Neural cell (in vitro differentiated cells): ENCODE results near the gene CPO. TPM values are rescaled to one million over a fixed set of nuclear protein-coding genes. Genes with fewer than 3 reads are reported as not detected.

Experiments
- H2AFZ ChIP-seq: fragments of 200-600, 300-800 bp; sonication (generic), shearing (Covaris generic); 2 replicates; pipeline ENCODE4 v1.6.0; 2014; ENCODE audit warnings: low read depth, mild to moderate bottlenecking, antibody characterized with exemption, low read length, moderate library complexity
- H3F3A ChIP-seq: fragments of 200-600 bp; shearing (Covaris generic); 2 replicates; pipeline ENCODE4 v1.6.1; 2016; ENCODE audit warnings: mild to moderate bottlenecking, moderate library complexity, mixed read lengths, antibody characterized with exemption, low read length; ENCODE audit not compliant: insufficient read depth, poor library complexity, severe bottlenecking
- H3K27ac ChIP-seq: fragments of 200-600, 300-800 bp; sonication (generic), shearing (Covaris generic); 2 replicates; pipeline ENCODE4 v1.5.1; 2014; ENCODE audit warnings: mild to moderate bottlenecking, low read length, moderate library complexity
- H3K27me3 ChIP-seq: fragments of 300-800, 200-600 bp; sonication (generic), shearing (Covaris generic); 2 replicates; pipeline ENCODE4 v1.6.0; 2014; ENCODE audit warnings: mild to moderate bottlenecking, low read depth, low read length, moderate library complexity; ENCODE audit not compliant: insufficient read depth
- H3K36me3 ChIP-seq: fragments of 300-800, 200-600 bp; sonication (generic), shearing (Covaris generic); 2 replicates; pipeline ENCODE4 v1.5.1; 2014; ENCODE audit warnings: mild to moderate bottlenecking, antibody characterized with exemption, low read length, moderate library complexity; ENCODE audit not compliant: insufficient read depth
- H3K4me2 ChIP-seq: fragments of 300-800, 200-600 bp; sonication (generic), shearing (Covaris generic); 2 replicates; pipeline ENCODE4 v1.6.0; 2014; ENCODE audit warnings: mild to moderate bottlenecking, low read length
- H3K4me3 ChIP-seq: fragments of 300-800, 200-600 bp; sonication (generic), shearing (Covaris generic); 2 replicates; pipeline ENCODE4 v1.5.1; 2014; ENCODE audit warnings: mild to moderate bottlenecking, low read length, moderate library complexity
- H3K79me2 ChIP-seq: fragments of 200-600 bp; shearing (Covaris generic); replicated peaks from 2 replicates; pipeline ENCODE4 v1.6.0; 2014; ENCODE audit warnings: mild to moderate bottlenecking, low read length, moderate library complexity; ENCODE audit not compliant: insufficient read depth
- H3K9ac ChIP-seq: fragments of 300-800, 200-600 bp; sonication (generic), shearing (Covaris generic); 2 replicates; pipeline ENCODE4 v1.6.1; 2016; ENCODE audit warnings: mild to moderate bottlenecking, low read length, mixed read lengths
- H3K9me2 ChIP-seq: fragments of 200-600 bp; shearing (Covaris generic); 2 replicates; pipeline ENCODE4 v1.6.1; 2016; ENCODE audit warnings: mild to moderate bottlenecking, low read length, mixed read lengths; ENCODE audit not compliant: insufficient read depth
- H3K9me3 ChIP-seq: fragments of 200-600, 300-800 bp; sonication (generic), shearing (Covaris generic); 2 replicates; pipeline ENCODE4 v1.6.1; 2016; ENCODE audit warnings: mild to moderate bottlenecking, mixed run types, low read length, moderate library complexity, mixed read lengths
- H4K20me1 ChIP-seq: fragments of 200-600 bp; shearing (Covaris generic); 2 replicates; pipeline ENCODE4 v1.6.1; 2016; ENCODE audit warnings: mild to moderate bottlenecking, mixed run types; ENCODE audit not compliant: insufficient read depth
- CTCF ChIP-seq: fragments of 450-650 bp; IDR thresholded peaks from 2 replicates; pipeline ENCODE4 v1.5.1; 2014; ENCODE audit warnings: antibody characterized with exemption, mild to moderate bottlenecking, moderate library complexity; ENCODE audit not compliant: poor library complexity, severe bottlenecking
- EP300 ChIP-seq: fragments of 450-650 bp; conservative IDR thresholded peaks from 2 replicates; pipeline ENCODE4 v1.6.1; 2014; ENCODE audit warnings: antibody characterized with exemption, mild to moderate bottlenecking, moderate library complexity; ENCODE audit not compliant: poor library complexity, severe bottlenecking
- EZH2 ChIP-seq: fragments of 200-600, 300-800 bp; shearing (Covaris generic), sonication (generic); IDR thresholded peaks from 2 replicates; pipeline ENCODE4 v1.6.1; 2014; ENCODE audit warnings: antibody characterized with exemption, low read length, borderline replicate concordance, mild to moderate bottlenecking; ENCODE audit not compliant: insufficient read depth, poor library complexity, severe bottlenecking
- MXI1 ChIP-seq: fragments of 450-650 bp; conservative IDR thresholded peaks from 2 replicates; pipeline ENCODE4 v1.6.1; 2014; ENCODE audit warnings: antibody characterized with exemption, mild to moderate bottlenecking; ENCODE audit not compliant: poor library complexity, severe bottlenecking
- POLR2AphosphoS5 ChIP-seq: IDR thresholded peaks from 2 replicates; pipeline ENCODE4 v1.6.1; 2012
- RAD21 ChIP-seq: fragments of 450-650 bp; conservative IDR thresholded peaks from 2 replicates; pipeline ENCODE4 v1.6.1; 2014; ENCODE audit warnings: antibody characterized with exemption, mild to moderate bottlenecking, moderate library complexity
- REST ChIP-seq: IDR thresholded peaks from 2 replicates; pipeline ENCODE4 v1.6.1; 2012; ENCODE audit warnings: borderline replicate concordance
- SMC3 ChIP-seq: fragments of 450-650 bp; conservative IDR thresholded peaks from 2 replicates; pipeline ENCODE4 v1.6.1; 2014; ENCODE audit warnings: antibody characterized with exemption, mild to moderate bottlenecking, moderate library complexity; ENCODE audit not compliant: poor library complexity
- TAF1 ChIP-seq: IDR thresholded peaks from 2 replicates; pipeline ENCODE4 v1.6.1; 2012; ENCODE audit warnings: low read depth
- polyA plus RNA-seq: library from polyadenylated mRNA; depleted of rRNA; stranded (reverse); fragments of >200 nt; gene quantifications from 2 replicates; pipeline ENCODE4 v1.2.3, GENCODE V29; 2014

CPO gene
- polyA plus RNA-seq, 1 donor from 2014 or later = 1.2 TPM

GRCh38 chr2:206921529-206921928 lies 17.8 kb upstream of the CPO start:
- Histone ChIP-seq H3K9ac (no peak overlapping the region), H2AFZ (no peak overlapping the region), H3K79me2 (no peaks in the 10 kb centered on the region), H3K27me3 (no peaks in the 10 kb centered on the region), H4K20me1 (no peaks in the 10 kb centered on the region), H3K9me3 (no peaks in the 10 kb centered on the region), H3K27ac (no peak overlapping the region), H3F3A (no peaks in the 10 kb centered on the region), H3K4me3 (no peak overlapping the region), H3K4me2 (no peak overlapping the region), H3K9me2 (no peaks in the 10 kb centered on the region), H3K36me3 (no peaks in the 10 kb centered on the region)
- no peak for TF ChIP-seq SMC3
- TF ChIP-seq CTCF = no peak
- TF ChIP-seq EP300 = no peak
- no peak for TF ChIP-seq REST
- TF ChIP-seq TAF1 = no peak
- TF ChIP-seq MXI1 = no peak
- TF ChIP-seq EZH2 = no peak
- no peak for TF ChIP-seq POLR2AphosphoS5
- no peak for TF ChIP-seq RAD21

- no peaks in the 10 kb centered on the region for H4K20me1 ChIP-seq
- no peaks in the 10 kb centered on the region for H3K36me3 ChIP-seq
- no peaks in the 10 kb centered on the region for H3K79me2 ChIP-seq
- no peak overlapping the region for H3K9ac ChIP-seq
- no peak overlapping the region for H3K27ac ChIP-seq
- H3K9me3 ChIP-seq = peaks cover 4% of the 10 kb centered on the region
- TF ChIP-seq REST = no peak
- no peak for TF ChIP-seq TAF1
- TF ChIP-seq SMC3 = no peak
- no peak for TF ChIP-seq CTCF
- TF ChIP-seq RAD21 = no peak
- no peak for TF ChIP-seq MXI1
- TF ChIP-seq POLR2AphosphoS5 = no peak
- no peak for TF ChIP-seq EP300
- no peak for TF ChIP-seq EZH2
- H3K4me3 ChIP-seq = no peak overlapping the region
- H3K9me2 ChIP-seq = no peaks in the 10 kb centered on the region
- no peaks in the 10 kb centered on the region for H3F3A ChIP-seq
- H3K27me3 ChIP-seq = no peaks in the 10 kb centered on the region
- no peak overlapping the region for H2AFZ ChIP-seq
- no peak overlapping the region for H3K4me2 ChIP-seq
Observed at GRCh38 chr2:206935991-206936842, 3.1 kb upstream of the CPO start.
